Measurements from ENCODE around the gene SLC4A11.

DNA sequence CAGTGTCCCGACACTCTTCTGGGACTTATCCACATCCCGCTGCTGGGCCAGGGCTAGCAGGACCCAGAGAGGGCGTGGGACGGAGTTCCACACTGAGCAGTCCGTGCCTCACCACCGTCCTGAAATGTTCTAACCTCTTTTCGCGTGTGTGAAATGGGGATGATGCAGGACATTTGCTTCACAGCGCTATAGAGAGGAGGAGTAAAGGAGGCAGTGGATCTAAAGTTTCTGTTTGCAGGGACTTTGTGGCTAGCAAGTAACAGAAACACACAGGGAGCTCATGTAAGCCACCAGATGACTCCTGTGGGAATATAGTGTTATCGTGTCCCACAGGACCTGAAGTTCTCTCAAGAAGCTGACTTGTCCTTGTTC, 29.1 kb downstream of the SLC4A11 start:
- TF ChIP-seq, protein P1, sequence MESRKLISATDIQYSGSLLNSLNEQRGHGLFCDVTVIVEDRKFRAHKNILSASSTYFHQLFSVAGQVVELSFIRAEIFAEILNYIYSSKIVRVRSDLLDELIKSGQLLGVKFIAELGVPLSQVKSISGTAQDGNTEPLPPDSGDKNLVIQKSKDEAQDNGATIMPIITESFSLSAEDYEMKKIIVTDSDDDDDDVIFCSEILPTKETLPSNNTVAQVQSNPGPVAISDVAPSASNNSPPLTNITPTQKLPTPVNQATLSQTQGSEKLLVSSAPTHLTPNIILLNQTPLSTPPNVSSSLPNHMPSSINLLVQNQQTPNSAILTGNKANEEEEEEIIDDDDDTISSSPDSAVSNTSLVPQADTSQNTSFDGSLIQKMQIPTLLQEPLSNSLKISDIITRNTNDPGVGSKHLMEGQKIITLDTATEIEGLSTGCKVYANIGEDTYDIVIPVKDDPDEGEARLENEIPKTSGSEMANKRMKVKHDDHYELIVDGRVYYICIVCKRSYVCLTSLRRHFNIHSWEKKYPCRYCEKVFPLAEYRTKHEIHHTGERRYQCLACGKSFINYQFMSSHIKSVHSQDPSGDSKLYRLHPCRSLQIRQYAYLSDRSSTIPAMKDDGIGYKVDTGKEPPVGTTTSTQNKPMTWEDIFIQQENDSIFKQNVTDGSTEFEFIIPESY (IDR thresholded peaks at IDR 0.05; ENCODE audit: borderline replicate concordance, low read depth), result no peak
- TF ChIP-seq POLR2AphosphoS5 (IDR thresholded peaks at IDR 0.05; ENCODE audit: low read depth, low read length), result no peak
- no peak for TF ChIP-seq RFX5 (IDR thresholded peaks at IDR 0.05; ENCODE audit: low read length)
- TF ChIP-seq, protein P2, sequence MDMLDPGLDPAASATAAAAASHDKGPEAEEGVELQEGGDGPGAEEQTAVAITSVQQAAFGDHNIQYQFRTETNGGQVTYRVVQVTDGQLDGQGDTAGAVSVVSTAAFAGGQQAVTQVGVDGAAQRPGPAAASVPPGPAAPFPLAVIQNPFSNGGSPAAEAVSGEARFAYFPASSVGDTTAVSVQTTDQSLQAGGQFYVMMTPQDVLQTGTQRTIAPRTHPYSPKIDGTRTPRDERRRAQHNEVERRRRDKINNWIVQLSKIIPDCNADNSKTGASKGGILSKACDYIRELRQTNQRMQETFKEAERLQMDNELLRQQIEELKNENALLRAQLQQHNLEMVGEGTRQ (IDR thresholded peaks at IDR 0.05; ENCODE audit: borderline replicate concordance, low read depth, low read length), result no peak
- TF ChIP-seq, protein P3, sequence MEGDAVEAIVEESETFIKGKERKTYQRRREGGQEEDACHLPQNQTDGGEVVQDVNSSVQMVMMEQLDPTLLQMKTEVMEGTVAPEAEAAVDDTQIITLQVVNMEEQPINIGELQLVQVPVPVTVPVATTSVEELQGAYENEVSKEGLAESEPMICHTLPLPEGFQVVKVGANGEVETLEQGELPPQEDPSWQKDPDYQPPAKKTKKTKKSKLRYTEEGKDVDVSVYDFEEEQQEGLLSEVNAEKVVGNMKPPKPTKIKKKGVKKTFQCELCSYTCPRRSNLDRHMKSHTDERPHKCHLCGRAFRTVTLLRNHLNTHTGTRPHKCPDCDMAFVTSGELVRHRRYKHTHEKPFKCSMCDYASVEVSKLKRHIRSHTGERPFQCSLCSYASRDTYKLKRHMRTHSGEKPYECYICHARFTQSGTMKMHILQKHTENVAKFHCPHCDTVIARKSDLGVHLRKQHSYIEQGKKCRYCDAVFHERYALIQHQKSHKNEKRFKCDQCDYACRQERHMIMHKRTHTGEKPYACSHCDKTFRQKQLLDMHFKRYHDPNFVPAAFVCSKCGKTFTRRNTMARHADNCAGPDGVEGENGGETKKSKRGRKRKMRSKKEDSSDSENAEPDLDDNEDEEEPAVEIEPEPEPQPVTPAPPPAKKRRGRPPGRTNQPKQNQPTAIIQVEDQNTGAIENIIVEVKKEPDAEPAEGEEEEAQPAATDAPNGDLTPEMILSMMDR (IDR thresholded peaks at IDR 0.05), result no peak
- TF ChIP-seq, protein P4, sequence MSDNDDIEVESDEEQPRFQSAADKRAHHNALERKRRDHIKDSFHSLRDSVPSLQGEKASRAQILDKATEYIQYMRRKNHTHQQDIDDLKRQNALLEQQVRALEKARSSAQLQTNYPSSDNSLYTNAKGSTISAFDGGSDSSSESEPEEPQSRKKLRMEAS (IDR thresholded peaks at IDR 0.05; ENCODE audit: low read depth), result no peak
- TF ChIP-seq, protein P5, sequence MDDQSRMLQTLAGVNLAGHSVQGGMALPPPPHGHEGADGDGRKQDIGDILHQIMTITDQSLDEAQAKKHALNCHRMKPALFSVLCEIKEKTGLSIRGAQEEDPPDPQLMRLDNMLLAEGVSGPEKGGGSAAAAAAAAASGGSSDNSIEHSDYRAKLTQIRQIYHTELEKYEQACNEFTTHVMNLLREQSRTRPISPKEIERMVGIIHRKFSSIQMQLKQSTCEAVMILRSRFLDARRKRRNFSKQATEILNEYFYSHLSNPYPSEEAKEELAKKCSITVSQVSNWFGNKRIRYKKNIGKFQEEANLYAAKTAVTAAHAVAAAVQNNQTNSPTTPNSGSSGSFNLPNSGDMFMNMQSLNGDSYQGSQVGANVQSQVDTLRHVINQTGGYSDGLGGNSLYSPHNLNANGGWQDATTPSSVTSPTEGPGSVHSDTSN (IDR thresholded peaks at IDR 0.05), result no peak
- no peak for TF ChIP-seq NRF1 (IDR thresholded peaks at IDR 0.05; ENCODE audit: low read depth, low read length)
- no peak for TF ChIP-seq SMC3 (IDR thresholded peaks at IDR 0.05; ENCODE audit: low read depth, low read length)
- no peak for TF ChIP-seq TAF1 (IDR thresholded peaks at IDR 0.05; ENCODE audit: borderline replicate concordance, low read depth, low read length)
